HG02571 (cell line): Measurements from ENCODE around the gene RTRAF.

Source experiments
- ATAC-seq: cut with Tn5 transposase; IDR thresholded peaks from one replicate; pipeline ENCODE4 v1.9.1; 2021; ENCODE audit warnings: mild to moderate bottlenecking, moderate library complexity; ENCODE audit not compliant: unreplicated experiment

The RTRAF gene

GRCh38 chr14:52020161-52020714 lies 30.9 kb downstream of the RTRAF start:
- no peak for ATAC-seq

- ATAC-seq, result no peak
Observed at GRCh38 chr14:52020866-52021717, 31.7 kb downstream of the RTRAF start.

GRCh38 chr14:52021957-52022600 lies 32.7 kb downstream of the RTRAF start:
- ATAC-seq, result peak; percentile 59

GRCh38 chr14:52023518-52023917 lies 34.2 kb downstream of the RTRAF start:
- ATAC-seq, result no peak

- no peak for ATAC-seq
Observed at GRCh38 chr14:52025310-52025709, 36.0 kb downstream of the RTRAF start.

- no peak for ATAC-seq
Observed at GRCh38 chr14:52026017-52026660, 36.8 kb downstream of the RTRAF start.

GRCh38 chr14:52026901-52027300 lies 37.6 kb downstream of the RTRAF start:
- no peak for ATAC-seq

GRCh38 chr14:52029881-52030280 lies 40.5 kb downstream of the RTRAF start:
- no peak for ATAC-seq

GRCh38 chr14:52031781-52032180 lies 42.4 kb downstream of the RTRAF start:
- ATAC-seq, result no peak

- no peak for ATAC-seq
Observed at GRCh38 chr14:52032204-52032801, 43.0 kb downstream of the RTRAF start.

- ATAC-seq, result no peak
Observed at GRCh38 chr14:52033101-52033642, 43.8 kb downstream of the RTRAF start.

- ATAC-seq, result no peak
Observed at GRCh38 chr14:52039124-52039815, 49.9 kb downstream of the RTRAF start.

GRCh38 chr14:52040598-52040997 lies 51.3 kb downstream of the RTRAF start:
- ATAC-seq, result no peak

GRCh38 chr14:52042371-52043289 lies 53.3 kb downstream of the RTRAF start:
- ATAC-seq, result no peak

GRCh38 chr14:52043690-52044089 lies 54.3 kb downstream of the RTRAF start:
- no peak for ATAC-seq

GRCh38 chr14:52044791-52045522 lies 55.6 kb downstream of the RTRAF start:
- no peak for ATAC-seq

GRCh38 chr14:52046376-52046917 lies 57.1 kb downstream of the RTRAF start:
- no peak for ATAC-seq

- no peak for ATAC-seq
Observed at GRCh38 chr14:52048116-52048515, 58.8 kb downstream of the RTRAF start.
